HG03457 (cell line): Measurements from ENCODE around the gene DRG2.

Experiments used
- ATAC-seq: cut with Tn5 transposase; IDR thresholded peaks from one replicate; pipeline ENCODE4 v1.9.1; 2021; ENCODE audit warnings: moderate number of reproducible peaks; ENCODE audit not compliant: unreplicated experiment

Gene DRG2

DNA sequence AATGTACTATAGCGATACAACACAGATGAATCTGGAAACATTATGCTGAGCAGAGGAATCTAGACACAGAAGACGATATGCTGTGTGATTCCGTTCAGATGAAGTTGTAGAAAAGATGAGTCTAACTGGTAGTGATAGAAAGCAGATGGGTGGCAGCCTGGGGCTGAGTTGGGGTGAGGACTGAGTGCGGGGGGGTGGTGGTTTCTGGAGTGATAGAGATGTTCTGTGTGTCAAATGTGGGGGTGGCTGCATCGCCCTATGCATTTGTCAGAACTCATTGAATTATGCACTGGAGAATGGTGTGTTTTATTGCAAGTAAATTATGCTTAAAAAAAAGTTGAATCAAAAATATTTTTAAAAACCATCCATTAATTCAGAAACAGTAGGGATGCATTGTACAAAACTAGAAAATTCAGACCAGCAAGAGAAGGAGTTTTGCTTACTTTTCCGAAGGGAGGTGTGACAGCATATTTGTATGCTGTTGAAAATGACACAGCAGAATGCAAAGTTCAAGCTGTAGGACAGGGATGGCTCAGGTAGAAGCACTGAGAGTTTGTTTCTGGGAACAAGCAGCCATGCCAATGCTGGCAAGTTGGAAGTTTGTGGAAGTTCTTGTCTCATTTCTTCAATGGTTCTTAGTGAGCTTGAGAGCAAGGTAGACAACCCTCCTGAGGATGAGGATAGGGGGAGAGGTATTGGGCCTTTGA lies 13.0 kb upstream of the DRG2 start:
- ATAC-seq, result no peak

DNA sequence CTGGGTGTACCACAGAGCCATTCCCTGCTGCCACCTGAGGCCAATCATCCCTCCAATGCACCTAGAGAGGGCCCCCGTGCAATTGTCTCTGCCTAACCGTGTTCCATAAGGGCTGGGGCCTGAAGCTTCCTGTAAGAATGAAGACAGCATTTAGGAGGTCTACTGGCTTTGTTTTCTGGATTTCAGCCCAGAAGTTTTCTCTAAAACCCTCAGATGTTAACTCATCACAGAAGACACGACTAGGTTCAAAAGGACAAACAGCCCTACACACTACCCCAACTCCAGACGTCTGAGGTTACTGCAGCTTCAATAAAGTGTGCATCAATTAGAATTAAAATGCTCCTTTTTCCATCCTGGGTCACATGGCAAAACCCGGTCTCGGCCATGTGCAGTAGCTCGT lies 10.8 kb upstream of the DRG2 start:
- ATAC-seq, result no peak

DNA sequence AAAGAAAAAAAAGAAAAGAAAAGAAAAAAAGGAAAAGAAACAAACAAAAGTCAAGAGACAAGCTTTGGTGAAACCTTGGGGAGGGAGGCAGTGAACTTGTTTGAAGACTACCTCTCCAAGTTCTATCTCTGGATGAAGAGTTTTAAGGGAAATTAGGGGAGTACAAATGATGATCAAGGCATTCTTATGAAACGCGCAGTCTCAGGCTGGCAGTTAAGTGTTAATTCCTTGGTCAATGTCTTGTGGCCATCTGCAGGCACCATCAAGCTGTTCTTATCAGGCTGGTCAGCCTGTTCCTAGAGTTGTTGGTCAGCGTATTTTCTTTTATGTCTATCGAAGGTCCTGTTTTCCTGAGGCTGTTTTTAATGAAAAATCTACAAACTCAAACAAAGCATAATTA lies 8.2 kb upstream of the DRG2 start:
- ATAC-seq, result no peak

DNA sequence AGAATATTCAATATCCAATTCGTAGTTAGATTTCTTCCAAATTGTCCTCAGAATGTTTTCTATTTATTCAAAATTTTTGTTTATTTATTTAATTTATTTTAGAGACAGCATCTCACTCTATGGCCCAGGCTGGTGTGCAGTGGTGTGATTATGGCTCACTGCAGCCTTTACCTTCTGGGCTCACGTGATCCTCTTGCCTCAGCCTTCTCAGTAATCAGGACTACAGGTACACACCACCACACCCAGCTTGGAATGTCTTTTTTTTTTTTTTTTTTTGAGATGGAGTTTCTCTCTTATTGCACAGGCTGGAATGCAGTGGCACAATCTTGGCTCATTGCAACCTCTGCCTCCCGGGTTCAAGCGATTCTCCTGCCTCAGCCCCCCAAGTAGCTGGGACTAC lies 3.5 kb upstream of the DRG2 start:
- no peak for ATAC-seq

DNA sequence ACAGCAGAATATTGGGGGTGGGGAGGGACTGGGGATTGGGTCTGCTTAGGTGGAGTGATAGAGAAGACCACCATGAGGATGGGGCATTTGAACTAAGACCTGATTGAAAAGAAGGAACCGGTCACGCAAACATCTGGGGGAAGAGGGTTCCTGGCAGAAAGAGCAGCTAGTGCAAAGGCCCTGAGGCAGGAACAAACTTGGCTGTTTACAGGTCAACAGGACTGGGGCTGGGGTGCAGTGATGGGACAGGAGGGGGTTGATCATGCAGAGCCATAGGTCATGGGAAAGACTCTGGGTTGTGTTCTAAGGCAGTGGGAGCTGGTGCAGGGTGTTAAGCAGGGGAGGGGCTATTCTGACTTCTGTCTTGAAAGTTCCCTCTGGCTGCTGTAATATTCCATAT lies 1.9 kb downstream of the DRG2 start:
- no peak for ATAC-seq

DNA sequence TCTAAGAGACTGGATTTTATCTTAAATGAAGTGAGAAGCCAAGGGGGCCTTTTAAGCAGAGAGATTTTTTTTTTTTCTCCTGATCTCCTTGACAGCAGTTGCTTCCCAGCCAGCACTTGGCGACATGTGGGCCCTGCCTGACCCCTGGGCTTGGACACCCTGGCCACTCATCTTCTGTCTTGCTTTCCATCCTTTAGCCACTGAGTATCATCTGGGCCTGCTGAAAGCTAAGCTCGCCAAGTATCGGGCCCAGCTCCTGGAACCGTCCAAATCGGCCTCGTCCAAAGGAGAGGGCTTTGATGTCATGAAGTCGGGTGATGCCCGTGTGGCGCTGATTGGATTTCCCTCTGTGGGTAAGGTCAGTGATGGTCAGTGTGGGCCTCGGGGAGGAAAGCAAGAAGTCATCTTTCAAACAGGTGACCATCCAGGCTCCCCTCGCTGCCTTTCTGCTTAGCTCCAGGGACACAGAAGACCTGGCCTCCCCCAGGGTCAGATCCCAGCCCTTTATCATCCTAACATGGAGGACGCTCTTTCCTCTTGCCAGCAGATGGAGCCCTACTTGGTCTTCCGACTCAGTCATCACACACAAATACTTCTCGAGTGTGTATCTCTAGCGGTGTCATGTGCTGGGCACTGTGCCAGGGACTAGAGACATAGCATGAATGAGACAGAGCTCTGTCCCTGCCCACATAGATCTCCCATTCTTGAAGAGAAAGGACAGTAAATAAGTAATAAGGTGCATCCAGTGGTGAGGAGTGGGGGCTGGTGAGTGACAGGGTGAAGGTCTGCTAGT lies 6.1 kb downstream of the DRG2 start:
- no peak for ATAC-seq

DNA sequence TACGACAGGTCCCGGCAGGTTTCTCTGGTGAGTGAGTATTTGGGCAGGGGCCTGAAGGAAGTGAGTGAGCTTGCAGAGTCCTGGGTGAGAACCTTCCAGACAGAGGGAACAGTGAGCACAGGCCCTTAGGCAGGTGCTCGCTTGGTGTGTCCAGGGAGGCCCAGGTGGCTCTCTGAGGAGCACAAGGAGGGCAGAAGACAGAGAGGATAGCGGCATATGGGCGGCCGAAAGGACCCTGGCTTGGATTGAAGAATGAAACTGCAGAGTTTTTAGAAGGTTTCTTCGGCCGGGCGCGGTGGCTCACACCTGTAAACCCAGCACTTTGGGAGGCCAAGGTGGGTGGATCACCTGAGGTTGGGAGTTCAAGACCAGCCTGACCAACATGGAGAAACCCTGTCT lies 6.7 kb downstream of the DRG2 start:
- no peak for ATAC-seq

DNA sequence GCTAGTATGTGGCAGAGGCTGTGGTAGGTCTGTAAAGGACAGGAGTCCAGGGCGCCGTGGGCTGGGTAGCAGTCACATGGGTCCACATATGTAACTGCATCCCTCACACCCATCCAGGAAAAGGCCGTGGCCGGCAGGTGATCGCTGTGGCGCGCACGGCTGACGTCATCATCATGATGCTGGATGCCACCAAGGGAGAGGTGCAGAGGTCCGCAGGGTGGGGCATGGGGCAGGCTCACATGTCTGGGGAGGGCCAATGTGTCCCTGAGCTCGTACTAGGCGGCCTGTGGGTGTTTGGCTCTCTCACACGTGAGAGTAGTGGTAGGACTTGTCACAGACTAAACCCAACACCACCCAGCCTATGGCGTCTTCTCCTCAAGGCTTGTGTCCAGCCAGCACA lies 11.8 kb downstream of the DRG2 start:
- no peak for ATAC-seq

DNA sequence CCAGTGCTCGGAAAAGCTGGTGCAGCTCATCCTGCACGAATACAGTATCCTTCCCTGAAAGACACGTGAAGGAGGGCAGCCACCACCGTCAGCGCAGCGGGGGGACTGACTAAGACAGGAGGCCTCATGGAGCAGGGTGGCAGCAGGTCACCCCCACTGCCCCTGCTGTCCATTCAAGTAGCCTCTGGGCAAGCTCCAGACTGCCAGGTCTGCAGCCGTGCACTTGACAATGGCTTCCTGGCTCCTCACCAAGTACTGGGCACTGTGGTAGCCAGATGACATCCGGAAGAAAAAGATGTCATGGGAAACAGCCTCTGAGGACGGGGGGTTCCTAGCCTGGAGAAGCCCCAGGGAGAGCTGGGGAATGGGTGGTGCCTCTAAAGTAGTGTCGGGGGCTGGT lies 12.9 kb downstream of the DRG2 start:
- ATAC-seq, result no peak

DNA sequence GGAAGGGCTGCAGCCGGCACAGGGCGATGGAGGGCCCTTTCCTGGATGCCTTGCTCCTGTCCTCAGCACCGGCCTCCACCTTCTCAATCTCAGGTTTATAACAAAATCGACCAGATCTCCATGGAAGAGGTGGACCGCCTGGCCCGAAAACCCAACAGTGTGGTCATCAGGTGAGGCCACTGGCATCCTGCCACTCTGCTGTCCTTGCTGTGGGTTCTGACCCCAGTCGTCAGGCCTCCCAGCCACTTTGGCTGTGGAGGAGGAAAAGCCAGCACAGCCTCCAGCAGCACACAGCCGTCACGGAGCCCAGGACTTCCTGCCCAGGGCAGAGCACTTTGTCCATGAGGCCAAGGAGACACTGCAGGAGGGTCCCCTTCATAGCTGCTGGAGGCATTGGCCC lies 14.1 kb downstream of the DRG2 start:
- ATAC-seq, result no peak

DNA sequence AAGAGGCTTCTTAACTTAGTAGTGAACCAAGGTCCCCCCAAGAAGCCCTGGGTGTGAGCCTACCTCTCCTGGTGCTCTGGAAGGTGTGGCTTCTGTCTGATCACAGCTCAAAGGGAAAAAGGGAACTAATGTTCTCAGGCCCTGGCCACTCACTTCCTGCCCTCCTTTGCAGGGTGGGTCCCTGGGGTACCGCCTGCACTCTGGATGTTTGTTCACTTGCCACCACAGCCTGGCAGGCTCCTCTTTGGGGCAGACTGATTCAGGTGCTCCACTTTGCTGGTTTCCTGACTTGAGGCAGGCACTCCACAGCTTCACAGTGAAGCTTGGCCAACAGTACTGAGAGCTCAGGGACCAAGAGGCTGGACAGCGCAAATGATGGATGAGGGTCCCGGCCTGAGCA lies 14.9 kb downstream of the DRG2 start:
- no peak for ATAC-seq

DNA sequence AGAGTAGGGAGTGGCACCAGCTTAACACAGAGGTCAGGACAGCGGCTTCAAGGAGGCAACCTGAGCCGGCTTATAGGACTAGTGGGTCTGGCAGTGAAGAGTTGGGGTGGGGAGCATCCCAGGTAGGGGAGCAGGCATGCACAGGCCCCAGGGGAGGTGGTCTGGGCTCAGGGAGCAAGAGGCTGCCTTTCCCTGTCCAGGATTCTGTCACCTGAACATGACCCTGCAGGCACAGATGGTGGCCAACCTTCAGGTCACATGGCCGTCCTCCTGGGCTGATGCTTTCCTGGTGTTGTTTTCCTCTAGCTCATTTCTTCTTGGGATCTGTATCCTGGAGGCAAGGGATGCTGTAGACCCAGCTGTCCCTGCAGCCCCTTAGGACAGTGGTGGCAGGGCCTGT lies 17.3 kb downstream of the DRG2 start:
- no peak for ATAC-seq

DNA sequence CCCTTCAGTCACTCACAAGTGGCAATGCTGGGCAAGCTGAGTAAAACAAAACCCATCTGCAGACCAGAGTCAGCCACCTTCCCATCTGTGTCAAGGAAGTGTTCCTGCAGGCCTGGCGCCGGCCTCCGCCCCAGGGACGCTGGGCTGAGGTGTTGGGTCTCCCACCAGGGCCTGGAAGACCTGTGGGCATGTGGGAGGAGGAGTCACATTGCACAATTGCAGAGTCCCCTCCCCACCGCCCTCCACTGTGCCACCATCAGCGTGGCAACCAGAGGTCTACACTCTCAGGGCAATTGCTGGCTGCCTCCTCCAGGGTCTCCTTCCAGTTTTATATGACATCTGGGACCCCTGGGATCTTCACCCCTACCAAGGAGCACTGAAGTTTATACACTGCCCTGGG lies 17.8 kb downstream of the DRG2 start:
- no peak for ATAC-seq

DNA sequence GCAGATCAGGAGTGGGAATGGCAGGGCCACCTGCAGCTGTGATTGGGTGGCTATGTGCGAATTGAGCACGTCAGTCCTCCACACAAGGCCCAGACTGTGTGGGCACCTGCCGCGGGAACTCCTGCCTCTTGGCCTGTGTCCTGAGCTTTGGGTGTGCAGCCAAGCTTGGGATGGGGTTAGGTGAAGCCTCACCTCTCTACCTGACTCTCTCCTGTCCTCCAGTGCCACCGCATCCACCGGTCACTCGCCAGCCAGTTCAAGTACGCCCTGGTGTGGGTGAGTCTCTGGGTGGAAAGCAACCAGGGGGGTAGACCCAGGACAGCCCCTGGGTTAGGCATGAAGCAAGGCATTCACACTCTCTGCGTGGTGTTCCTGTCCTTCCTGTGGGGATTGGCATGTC lies 18.5 kb downstream of the DRG2 start:
- no peak for ATAC-seq

DNA sequence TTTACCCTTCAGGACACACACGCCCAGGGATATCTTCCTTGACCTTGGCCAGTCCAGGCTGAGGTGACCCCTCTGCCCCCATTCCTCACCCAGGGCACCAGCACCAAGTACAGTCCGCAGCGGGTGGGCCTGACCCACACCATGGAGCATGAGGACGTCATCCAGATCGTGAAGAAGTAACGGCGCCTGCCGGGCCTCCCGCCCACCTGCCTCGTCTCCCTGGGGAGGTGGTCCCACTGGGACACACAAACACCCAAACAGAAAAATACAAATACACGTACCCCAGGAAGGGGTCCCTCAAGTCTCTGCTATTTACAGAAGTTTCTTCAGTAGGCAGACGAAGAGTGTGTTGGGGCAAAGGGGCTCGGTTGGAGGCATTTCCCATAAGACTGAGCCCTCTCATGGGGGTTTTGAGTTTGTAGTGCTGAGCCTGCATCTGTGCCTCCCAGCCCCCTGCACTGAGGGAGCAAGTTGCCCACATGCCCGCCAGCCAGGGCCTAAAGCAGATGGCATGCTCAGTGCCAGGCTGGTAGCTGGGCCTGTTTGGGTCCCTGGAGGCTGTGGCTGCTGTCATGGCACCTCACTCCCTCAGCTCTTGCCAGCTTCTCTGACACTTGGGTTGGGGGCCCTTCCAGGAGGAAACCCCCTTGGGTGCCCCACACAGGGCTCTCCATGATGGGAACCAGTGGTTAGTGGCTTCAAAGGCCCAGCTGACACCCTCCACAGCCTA lies 19.5 kb downstream of the DRG2 start:
- no peak for ATAC-seq

DNA sequence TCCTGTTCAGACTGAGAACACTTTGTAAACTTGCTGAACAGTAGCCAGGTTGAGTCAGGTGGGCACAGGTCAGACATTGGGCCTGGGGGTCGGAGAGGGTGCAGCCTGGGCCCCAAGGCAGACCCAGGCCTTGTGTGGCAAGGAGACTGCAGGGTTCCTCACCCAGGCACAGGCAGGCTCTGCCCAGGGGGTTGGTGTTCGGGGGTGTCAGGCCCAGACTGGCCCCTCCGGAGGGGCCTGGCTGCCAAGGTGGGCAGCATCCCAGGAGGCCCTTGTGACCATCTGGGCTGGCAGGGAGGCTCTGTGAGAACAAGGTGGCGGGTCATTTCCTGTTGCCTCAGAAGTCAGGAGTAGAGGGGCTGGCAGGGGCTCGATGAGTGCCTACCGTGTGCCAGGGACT lies 20.2 kb downstream of the DRG2 start:
- ATAC-seq, result no peak

DNA sequence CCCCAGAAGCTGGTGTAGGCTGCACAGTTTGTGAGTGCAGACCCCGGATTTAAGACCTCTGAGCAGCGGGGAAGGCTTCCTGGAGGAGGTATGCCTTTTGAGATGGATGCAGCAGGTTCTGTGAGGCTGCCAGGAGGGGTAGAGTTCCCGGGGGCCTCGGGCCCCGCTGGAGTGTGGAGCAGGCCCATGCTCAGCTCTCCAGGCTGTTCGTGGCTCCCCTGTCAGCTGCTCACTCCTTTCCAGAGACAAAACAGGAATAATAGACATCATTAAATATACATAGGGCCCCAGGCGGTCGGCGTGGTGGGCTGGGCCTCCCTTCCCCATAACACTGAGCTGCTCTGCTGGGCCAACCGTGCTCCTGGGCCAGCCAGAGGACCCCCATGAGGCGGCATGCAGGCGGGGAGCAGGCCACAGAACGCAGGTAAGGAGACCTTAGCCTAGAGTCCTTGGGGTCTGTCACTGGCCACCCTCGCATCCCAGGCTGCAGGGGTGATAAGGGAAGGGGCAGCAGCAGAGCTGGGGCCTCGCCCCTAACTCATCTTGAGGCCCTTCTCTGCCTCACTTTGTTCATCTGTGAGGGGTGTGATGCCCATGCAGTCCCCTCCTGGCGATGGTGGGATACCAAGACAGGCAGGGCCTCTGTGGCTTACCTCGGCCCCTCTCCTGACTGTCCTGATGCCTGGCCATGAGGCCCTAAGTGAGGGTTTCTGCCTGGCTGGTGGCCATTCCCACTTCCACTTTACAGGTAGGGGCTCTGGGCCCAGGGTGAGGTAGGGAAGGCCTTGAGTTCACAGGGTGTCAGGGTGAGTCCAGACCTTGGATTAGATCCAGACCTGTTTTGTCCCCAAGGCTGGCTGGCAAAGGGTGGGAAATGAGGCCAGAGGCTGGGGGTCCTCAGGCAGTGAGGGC lies 20.9 kb downstream of the DRG2 start, which contains the start of gene MYO15A:
Gene MYO15A (plus strand): TSS at position 356 of the 912 bp plus-strand sequence. CDS start 10,045 bp downstream, outside the sequence.
- no peak for ATAC-seq

DNA sequence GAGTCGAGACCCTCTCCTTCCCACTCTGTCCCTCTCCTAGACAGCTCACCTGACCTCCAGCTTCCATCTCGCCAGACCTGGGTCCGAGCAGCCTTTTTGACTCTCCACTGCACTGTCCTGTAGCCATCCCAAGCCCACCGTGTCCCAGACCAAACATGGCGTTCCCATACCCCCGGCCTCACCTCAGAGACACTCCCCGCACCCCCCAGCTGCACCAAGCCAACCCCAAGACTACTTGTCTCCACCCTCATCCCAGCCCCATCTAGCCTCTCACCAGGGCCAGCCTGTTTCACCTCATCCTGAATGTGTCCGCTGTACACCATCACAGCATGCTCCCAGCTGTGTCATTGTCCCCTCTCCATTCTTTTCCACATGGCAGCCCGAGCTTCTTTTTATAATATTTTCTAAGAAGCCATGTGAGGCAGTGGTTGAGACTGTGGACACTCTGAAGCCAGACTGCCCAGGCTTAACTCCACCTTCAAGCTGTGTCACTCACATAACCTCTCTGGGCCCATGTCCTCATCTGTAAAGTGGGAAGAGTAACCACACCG lies 22.3 kb downstream of the DRG2 start:
- no peak for ATAC-seq

DNA sequence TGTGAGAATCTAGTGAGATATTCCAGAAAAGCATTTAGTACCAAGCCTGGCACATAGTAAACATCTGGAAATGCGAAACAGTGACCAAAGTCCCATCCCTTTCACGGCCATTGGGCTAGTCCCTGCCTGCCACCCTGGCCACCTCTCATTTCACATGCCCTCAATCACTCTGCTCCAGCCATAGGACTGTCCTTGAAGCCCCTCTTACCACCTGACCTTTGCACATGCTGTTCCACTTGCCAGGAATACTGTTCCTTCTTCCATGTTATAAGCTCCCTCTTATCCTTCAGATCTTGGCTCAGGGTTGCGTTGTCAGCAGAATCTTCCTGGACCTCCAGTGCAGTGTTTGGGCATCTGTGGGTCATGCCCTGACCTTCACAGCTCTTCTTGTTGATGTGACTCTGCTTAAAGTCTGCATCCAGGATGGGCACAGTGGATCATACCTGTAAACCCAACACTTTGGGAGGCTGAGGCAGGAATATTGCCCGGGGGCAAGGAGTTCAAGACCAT lies 22.9 kb downstream of the DRG2 start:
- no peak for ATAC-seq

DNA sequence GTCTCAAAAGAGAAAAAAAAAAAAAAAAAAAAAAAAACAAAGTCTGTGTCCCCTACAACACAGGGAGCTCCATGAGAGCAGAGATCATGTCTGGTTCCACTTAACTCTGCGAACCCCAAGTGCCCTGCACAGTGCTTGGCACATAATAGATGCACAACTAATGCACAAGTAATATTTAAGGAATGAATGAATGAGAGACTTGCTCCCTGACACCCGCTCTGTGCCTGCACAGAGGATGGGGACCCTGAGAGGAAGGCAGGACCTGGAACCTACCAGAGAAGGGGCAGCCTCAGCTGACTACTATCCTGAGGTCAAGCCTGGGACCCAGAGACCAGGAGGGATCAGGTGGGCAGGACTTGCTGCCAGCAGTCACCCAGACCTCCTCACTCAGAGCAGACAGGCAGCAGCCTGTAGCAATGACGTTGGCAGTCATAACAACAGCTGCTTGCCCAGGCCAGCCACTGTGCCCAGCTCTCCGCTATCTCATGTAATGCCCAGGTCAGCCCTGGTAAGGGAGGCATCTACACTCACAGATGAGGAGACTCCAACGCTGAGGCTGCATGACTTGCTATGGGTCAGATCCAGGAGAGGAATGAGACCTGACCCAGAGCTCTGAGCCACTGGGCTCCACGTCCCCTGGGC lies 23.7 kb downstream of the DRG2 start:
- ATAC-seq, result no peak
